NB4 (cell line): ENCODE data around the gene ARSB.

Source experiments
- DNase-seq: peaks from one replicate; pipeline ENCODE4 v3.0.0; 2010; ENCODE audit warnings: low read depth
- H3K4me3 ChIP-seq: one replicate; pipeline ENCODE4 v1.5.1; 2011; ENCODE audit warnings: mild to moderate bottlenecking, low read depth, low read length, moderate library complexity
- CTCF ChIP-seq: IDR thresholded peaks from one replicate; pipeline ENCODE4 v1.5.1; 2012; ENCODE audit warnings: low read depth, low read length
- MAX ChIP-seq: IDR thresholded peaks from 2 replicates; pipeline ENCODE4 v1.6.1; 2011; ENCODE audit warnings: low read depth, low read length
- MYC ChIP-seq: IDR thresholded peaks from 2 replicates; pipeline ENCODE4 v1.6.1; 2011; ENCODE audit warnings: low read depth, low read length
- POLR2A ChIP-seq: IDR thresholded peaks from 2 replicates; pipeline ENCODE4 v1.6.1; 2011; ENCODE audit warnings: mild to moderate bottlenecking; ENCODE audit not compliant: insufficient read length; ENCODE audit errors: extremely low read depth

The ARSB gene

GRCh38 chr5:78961743-78962142, 23.4 kb downstream of the ARSB start:
- TF ChIP-seq MYC (no peak), MAX (no peak), POLR2A (no peak), CTCF (no peak)
- DNase-seq: no peak

GRCh38 chr5:78959767-78960166, 25.3 kb downstream of the ARSB start:
- TF ChIP-seq MAX: no peak
- TF ChIP-seq MYC: no peak
- no peak for TF ChIP-seq POLR2A
- no peak for TF ChIP-seq CTCF
- no peak overlapping the region for H3K4me3 ChIP-seq
- DNase-seq: no peak

More at GRCh38 chr5:78961743-78962142, 23.4 kb downstream of the ARSB start:
- H3K4me3 ChIP-seq: no peak overlapping the region

GRCh38 chr5:78958672-78959445, 26.3 kb downstream of the ARSB start:
- TF ChIP-seq MAX: no peak
- TF ChIP-seq MYC: no peak
- no peak for TF ChIP-seq CTCF
- TF ChIP-seq POLR2A: no peak
- no peak overlapping the region for H3K4me3 ChIP-seq
- no peak for DNase-seq

GRCh38 chr5:78956901-78957300, 28.2 kb downstream of the ARSB start:
- H3K4me3 ChIP-seq: no peak overlapping the region
- no peak for DNase-seq
- TF ChIP-seq MAX (no peak), POLR2A (no peak), MYC (no peak), CTCF (no peak)

- H3K4me3 ChIP-seq: no peak overlapping the region
- TF ChIP-seq MYC: no peak
- TF ChIP-seq MAX: no peak
- no peak for TF ChIP-seq POLR2A
- no peak for TF ChIP-seq CTCF
- DNase-seq: no peak
Measured at GRCh38 chr5:78953092-78953800, 31.9 kb downstream of the ARSB start.
